Activated CD4-positive, alpha-beta T cell treated with anti-CD3 and anti-CD28 coated beads for 4 hours (primary cell): ENCODE data around the gene ICAM1.
"Not testable (repeated sequence)": the region's sequence is repeated elsewhere in the genome, so short reads cannot be mapped to it uniquely, and the experiment has no call there.

ENCODE experiments used
- DNase-seq, 2 donors: peaks; one replicate each; pipeline ENCODE4 v3.0.0-alpha.2; 2020

ICAM1 gene

DNA sequence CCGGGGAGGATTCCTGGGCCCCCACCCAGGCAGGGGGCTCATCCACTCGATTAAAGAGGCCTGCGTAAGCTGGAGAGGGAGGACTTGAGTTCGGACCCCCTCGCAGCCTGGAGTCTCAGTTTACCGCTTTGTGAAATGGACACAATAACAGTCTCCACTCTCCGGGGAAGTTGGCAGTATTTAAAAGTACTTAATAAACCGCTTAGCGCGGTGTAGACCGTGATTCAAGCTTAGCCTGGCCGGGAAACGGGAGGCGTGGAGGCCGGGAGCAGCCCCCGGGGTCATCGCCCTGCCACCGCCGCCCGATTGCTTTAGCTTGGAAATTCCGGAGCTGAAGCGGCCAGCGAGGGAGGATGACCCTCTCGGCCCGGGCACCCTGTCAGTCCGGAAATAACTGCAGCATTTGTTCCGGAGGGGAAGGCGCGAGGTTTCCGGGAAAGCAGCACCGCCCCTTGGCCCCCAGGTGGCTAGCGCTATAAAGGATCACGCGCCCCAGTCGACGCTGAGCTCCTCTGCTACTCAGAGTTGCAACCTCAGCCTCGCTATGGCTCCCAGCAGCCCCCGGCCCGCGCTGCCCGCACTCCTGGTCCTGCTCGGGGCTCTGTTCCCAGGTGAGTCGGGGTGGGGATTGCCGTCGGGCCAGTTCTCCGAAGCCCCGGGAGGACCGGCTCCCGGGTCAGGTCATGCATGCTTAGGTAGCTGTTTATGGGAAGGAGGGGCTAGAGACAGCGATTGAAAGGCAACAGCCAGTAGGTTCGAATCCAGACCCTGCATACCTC is at the start of gene ICAM1:
ICAM1 (plus strand) TSS at position 505 of the 779 bp plus-strand sequence; CDS start at position 545, 40 bp downstream.
- peak; percentile 69 to 79 for DNase-seq

GRCh38 chr19:10222201-10222890 is 48.6 kb upstream of the ICAM1 start:
- no peak for DNase-seq

GRCh38 chr19:10223488-10224213 is 47.3 kb upstream of the ICAM1 start:
- DNase-seq: no peak

DNA sequence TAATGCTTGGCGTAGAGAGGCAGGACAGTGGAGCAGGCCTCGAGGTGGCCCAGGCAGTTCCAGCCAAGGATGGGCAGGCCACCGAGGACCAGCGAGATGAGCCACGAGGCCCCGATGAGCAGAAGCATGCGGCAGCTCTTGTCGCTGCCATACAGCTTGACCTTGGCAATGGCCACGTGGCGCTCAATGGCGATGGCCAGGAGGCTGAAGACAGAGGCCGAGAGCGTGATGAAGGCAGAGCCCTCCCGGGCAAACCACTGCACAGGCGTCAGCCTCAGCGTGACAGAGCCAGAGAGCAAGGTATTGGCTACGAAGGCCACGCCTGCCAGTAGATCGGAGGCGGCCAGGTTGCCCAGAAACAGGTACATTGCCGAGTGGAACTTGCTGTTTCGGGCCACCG is 46.6 kb upstream of the ICAM1 start:
- no peak for DNase-seq

DNA sequence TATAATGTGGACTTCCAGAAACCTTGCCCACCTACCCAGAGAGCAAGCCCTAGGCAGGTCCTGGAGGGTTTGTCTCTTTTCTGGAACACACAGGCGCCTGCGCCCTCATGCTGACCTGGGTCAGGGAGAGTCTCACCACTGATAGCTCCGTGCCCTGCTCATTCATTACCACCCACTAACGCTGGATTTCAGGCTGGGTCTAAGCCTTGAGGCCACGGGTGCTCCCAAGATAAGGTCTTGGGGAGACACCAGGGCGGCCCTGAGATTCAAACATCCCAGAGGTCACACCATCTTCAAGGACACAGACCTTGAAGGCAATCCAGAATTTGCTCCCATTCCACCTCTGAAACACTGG is 44.9 kb upstream of the ICAM1 start:
- DNase-seq: no peak

DNA sequence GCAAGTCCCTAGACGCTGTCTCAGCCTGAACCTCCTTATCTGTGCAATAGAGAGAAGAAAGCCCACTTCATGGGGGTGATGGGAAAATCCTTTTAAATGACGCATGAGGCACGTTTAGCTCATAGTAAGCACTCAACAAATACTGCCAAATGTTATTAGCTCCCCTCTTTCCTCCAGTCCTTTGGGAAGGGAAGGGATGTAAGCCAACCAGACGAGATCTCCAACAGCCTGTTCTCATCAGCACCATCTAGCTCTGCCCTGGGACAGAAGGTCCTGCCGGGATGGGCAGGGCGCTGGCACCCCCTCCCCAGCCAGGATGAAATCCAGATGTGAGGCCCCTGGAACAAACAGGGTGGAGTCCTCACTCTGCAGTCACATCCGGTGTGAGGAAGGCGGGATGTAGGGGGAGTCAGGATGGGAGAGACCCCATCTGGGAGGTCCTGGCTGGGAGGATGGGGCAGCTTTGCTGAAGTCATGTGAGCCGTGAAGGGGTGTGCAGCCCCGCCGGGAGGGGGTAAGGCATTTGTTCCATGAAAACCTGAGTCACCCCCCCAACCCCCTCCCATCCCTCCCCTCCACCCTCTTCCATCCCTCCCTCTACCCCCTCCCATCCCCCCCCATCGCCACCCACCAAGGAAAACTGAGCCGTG is 44.4 kb upstream of the ICAM1 start:
- no peak for DNase-seq

GRCh38 chr19:10227026-10227971 is 43.6 kb upstream of the ICAM1 start:
- DNase-seq: no peak

DNA sequence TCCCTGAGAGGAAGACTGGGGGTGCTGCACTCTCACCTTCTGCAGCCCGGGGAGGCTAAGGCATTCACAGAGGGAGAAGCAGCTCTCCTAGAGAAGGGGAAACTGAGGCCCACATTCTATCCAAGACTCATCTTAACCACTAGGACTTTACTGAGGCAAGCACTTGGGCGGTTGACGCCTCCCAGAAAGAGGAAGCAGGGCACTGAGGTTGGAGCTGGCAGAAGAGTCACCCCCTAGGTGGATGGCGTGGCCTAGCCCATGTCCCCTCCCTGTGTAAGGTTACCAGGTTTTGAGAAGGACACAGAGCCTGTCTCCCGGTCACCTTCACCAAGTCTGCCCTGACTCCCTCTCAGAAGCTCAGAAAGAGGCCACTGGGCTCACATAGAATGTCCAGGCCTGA is 42.5 kb upstream of the ICAM1 start:
- no peak for DNase-seq

DNA sequence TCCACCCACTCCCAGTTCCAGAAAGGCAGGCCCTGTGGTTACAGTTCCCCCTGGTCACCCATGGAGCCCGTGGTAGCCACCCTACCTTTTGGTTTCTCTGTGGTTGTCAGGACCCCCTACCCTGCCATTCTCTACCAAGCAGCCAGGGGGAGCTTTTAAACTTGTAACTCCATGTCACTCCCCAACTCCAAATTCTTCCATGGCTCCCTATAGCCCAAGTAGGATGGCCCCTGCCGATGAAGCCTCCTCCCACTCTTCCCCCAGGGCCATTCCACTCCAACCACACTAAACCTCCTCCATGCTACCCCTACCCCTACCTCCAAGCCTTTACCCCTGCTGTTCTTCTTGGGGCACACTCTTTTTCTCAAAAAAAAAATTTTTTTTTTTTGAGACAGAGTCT is 42.0 kb upstream of the ICAM1 start:
- peak; percentile 26 to 43 for DNase-seq

DNA sequence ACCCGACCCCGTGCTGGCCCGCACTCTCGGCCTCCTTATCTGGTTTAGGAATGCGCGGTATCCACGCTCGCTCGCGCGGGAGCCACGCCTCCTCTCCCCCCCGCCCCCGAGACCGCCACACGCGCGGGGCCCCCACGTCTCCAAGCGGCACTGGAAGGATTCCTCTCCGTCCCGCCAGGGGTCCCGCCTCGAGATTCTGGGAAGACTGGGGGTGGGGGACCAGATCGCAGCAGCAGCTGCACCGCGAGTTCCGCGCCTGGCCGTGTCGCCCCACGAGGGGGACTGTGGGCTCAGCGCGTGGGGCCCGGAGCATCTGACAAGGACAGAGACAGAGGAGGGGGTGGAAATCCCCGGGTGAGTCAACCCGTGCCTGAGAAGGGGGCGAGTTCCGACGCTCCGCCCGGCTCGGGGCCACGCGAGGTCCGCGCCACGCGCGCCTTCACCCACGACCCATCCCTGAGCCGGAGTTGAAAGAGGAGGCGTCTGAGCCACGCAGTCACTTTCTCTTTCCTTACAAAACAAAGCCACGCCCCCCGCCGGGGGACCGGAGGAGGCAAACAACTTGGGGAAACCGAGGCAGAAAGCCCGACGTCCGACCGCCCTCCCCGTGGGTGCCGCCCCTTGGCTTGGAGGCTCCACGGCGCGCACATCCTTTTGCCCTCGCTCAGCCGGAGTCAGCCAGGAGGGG is 40.6 kb upstream of the ICAM1 start:
- DNase-seq: peak; percentile 85 to 89

DNA sequence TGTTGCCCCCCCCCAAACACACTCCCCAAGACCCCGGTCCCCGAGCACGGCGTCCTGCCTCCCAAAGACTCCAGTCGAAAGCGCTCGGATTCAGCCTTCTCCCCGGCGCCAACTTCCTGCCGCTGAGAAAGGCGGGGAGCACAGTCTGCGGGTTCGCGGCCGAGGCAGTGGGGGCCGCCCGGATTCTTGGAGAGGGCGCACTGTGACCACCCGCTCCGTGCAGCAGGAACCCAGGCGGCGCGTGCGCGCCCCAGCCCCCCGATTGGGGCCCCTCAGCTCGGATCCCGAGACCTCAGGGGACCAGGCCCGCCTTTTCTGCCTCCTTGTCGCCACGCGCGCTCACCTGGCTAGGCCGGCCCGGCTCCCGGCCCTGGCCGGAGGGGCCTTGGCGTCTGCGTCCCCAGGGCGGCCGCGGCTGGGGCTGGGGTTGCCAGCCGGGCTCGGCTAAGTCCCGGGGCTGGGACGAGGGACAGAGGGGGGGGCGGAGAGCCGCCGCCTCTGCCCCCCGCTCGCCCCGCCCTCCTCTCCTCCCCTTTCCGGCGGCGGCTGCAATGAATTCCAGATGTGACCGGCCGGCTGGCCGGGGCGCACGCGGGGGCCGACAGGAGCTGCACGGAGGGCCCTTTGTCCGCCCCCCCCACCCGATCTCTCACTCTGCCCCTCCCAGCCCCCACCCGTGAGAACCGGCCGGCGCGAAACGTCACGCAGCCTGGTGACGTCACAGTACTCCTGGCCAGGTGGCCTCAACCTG is 39.9 kb upstream of the ICAM1 start, which contains the start of gene S1PR2:
S1PR2 (minus strand) TSS at position 471 of the 751 bp plus-strand sequence. CDS start 6,426 bp downstream, outside the sequence.
- DNase-seq: peak; percentile 65 to 72

DNA sequence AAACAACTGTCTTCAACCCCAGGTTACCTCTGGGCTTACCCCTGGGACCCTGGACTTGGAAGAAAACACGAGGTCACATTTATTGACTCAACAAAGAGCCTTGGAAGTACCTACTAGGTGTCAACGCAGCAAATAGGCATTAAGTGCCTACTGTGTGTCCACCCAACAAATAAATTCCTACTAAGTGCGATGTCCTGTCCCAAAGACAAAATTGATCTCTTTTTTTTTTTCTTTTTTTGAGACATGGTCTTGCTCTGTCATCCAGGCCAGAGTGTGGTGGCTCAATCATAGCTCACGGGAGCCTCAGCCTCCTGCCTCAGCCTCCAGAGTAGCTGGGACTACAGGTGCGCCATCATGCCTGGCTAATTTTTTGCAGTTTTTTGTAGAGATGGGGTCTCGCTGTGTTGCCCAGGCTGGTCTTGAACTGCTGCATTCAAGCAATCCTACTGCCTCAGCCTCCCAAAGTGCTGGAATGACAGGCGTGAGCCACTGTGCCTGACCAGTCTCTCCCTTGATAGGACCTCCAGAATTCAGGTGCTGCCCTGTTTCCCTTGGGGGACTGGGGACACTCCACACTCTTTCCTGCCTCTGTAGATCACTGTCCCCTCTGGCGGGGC is 39.2 kb upstream of the ICAM1 start:
- DNase-seq: no peak

DNA sequence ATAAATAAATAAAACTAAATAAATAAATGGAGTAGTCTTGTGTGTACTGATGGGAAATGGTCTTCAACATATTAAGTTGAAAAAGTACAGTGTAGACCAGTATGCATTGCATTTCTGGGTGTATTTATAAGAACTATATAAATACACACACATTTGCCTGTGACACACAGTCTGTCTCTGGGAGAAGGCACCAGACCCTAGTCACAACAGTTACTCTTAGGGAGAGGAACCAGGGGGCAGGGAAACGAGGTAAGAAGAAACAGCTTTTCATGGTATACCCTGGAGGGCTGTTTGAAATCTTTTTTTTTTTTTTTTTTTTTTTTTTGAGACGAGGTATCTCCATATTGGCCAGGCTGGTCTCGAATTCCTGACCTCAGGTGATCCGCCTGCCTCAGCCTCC is 37.0 kb upstream of the ICAM1 start:
- no peak for DNase-seq

GRCh38 chr19:10235003-10235402 is 35.9 kb upstream of the ICAM1 start:
- no peak for DNase-seq

DNA sequence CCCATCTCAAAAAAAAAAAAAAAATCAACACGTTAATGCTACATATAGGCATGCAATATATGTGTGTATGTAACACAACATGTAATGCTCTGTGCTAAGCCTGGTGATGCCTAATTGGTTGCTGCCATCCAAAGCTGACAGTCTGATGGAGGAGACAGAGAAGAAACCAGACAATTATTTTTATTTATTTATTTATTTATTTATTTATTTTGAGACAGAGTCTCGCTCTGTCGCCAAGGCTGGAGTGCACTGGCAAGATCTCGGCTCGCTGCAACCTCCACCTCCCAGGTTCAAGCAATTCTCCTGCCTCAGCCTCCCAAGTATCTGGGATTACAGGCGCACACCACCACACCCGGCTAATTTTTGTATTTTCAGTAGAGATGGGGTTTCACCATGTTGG is 35.5 kb upstream of the ICAM1 start:
- DNase-seq: not testable (repeated sequence)

GRCh38 chr19:10237702-10238101 is 33.2 kb upstream of the ICAM1 start:
- no peak for DNase-seq

GRCh38 chr19:10238172-10238783 is 32.6 kb upstream of the ICAM1 start:
- DNase-seq: no peak

- DNase-seq: not testable (repeated sequence)
Measured at GRCh38 chr19:10241826-10242449, 29.0 kb upstream of the ICAM1 start.

GRCh38 chr19:10243606-10244005 is 27.3 kb upstream of the ICAM1 start:
- no peak for DNase-seq
